Measurements from ENCODE around the gene UNC13A. TPM values are rescaled to one million over a fixed set of nuclear protein-coding genes. Genes with fewer than 3 reads are reported as not detected.

Gene UNC13A
- total and polyA plus RNA-seq, 2 donors (not counting 3 experiments of a cell fraction or from before 2014, with no cell fraction given) = 0.04 to 0.09 TPM

DNA sequence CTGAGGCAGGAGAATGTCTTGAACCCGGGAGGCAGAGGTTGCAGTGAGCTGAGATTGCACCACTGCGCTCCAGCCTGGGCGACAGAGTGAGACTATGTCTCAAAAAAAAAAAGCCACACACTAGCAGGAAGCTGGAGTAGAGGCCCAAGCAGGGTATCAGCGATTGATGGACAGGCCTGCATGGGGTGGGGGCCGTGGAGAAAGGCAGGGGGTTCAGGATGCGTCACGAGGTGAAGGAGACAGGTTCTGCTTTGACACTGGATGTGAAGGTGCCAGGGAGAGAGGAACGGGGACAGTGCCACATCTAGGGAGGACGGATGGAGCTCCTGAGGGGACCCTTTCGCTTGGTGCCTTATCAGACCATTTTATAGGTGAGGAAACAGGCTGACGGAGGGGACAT lies 125.6 kb downstream of the UNC13A start:
- DNase-seq (ENCODE audit: low read depth, low spot score) = no peak
- intact Hi-C loops (cut with micrococcal nuclease) (no loop called here), dilution Hi-C loops (cut with MboI; ENCODE audit: extremely low pct_ligation_motif_present, low sequenced_read_pairs) (no loop called here)
- Histone ChIP-seq H3K27ac (ENCODE audit: insufficient read depth, low read depth, low read length) (no peak overlapping the region), H3K9me3 (replicated peaks; ENCODE audit: control insufficient read depth, insufficient read depth, low read length) (no peaks in the 10 kb centered on the region), H3K79me2 (ENCODE audit: control insufficient read depth, insufficient read depth, low read length) (peaks cover 7% of the 10 kb centered on the region), H4K20me1 (replicated peaks; ENCODE audit: control insufficient read depth, extremely low read depth, insufficient read depth, low read length) (no peaks in the 10 kb centered on the region), H3K9ac (replicated peaks; ENCODE audit: extremely low read depth, insufficient read depth, low read length) (no peak overlapping the region), H3K4me2 (ENCODE audit: insufficient read depth, low read length) (no peak overlapping the region), H3K27me3 (ENCODE audit: control insufficient read depth in 2 of 2, insufficient read depth in 2 of 2, low read length in 2 of 2) (no peaks in the 10 kb centered on the region), H3K4me3 (replicated peaks in 1 of 3; ENCODE audit: insufficient read depth in 1 of 3, low read depth in 1 of 3, low read length in 3 of 3) (no peak overlapping the region), H3K9me1 (replicated peaks; ENCODE audit: control insufficient read depth, extremely low read depth, insufficient read depth, low read length) (no peaks in the 10 kb centered on the region), H2AFZ (ENCODE audit: low read depth, low read length) (no peak overlapping the region), H3K4me1 (ENCODE audit: control insufficient read depth, extremely low read depth, insufficient read depth, low read length) (peaks cover 17% of the 10 kb centered on the region), H3K36me3 (ENCODE audit: control insufficient read depth in 2 of 2, extremely low read depth in 1 of 2, insufficient read depth in 2 of 2, low read length in 2 of 2) (peaks cover 6 to 43% of the 10 kb centered on the region in 2 experiments)
- POLR2A ChIA-PET = interaction anchor here (0.5 to 0.7 kb wide), 2 partner anchors 9 to 22 kb away, joined by 3 to 5 read pairs; no protein-coding TSS in a partner anchor
- TF ChIP-seq JUN (IDR thresholded peaks at IDR 0.05; ENCODE audit: borderline replicate concordance, insufficient read depth, insufficient read length, low read depth) = no peak
- TF ChIP-seq POLR2AphosphoS5 (IDR thresholded peaks at IDR 0.05; ENCODE audit: insufficient read depth, low read depth, low read length) = no peak
- no peak for TF ChIP-seq POLR2A (IDR thresholded peaks at IDR 0.05; ENCODE audit: low read depth, low read length)
- no peak for TF ChIP-seq MYC (IDR thresholded peaks at IDR 0.05; ENCODE audit: low read depth, low read length)
- TF ChIP-seq, protein P1, sequence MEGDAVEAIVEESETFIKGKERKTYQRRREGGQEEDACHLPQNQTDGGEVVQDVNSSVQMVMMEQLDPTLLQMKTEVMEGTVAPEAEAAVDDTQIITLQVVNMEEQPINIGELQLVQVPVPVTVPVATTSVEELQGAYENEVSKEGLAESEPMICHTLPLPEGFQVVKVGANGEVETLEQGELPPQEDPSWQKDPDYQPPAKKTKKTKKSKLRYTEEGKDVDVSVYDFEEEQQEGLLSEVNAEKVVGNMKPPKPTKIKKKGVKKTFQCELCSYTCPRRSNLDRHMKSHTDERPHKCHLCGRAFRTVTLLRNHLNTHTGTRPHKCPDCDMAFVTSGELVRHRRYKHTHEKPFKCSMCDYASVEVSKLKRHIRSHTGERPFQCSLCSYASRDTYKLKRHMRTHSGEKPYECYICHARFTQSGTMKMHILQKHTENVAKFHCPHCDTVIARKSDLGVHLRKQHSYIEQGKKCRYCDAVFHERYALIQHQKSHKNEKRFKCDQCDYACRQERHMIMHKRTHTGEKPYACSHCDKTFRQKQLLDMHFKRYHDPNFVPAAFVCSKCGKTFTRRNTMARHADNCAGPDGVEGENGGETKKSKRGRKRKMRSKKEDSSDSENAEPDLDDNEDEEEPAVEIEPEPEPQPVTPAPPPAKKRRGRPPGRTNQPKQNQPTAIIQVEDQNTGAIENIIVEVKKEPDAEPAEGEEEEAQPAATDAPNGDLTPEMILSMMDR (IDR thresholded peaks at IDR 0.05; ENCODE audit: extremely low read depth in 1 of 2, insufficient read depth in 1 of 2, low read depth in 1 of 2, low read length in 2 of 2) = no peak
- TF ChIP-seq, protein P2, sequence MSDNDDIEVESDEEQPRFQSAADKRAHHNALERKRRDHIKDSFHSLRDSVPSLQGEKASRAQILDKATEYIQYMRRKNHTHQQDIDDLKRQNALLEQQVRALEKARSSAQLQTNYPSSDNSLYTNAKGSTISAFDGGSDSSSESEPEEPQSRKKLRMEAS (IDR thresholded peaks at IDR 0.05; ENCODE audit: insufficient read depth, insufficient read length) = no peak
- TF ChIP-seq EZH2 (IDR thresholded peaks at IDR 0.05; ENCODE audit: borderline replicate concordance, low read depth, low read length, severe bottlenecking) = no peak
- no peak for TF ChIP-seq FOS (IDR thresholded peaks at IDR 0.05; ENCODE audit: borderline replicate concordance, insufficient read depth, low read length)
- no peak for TF ChIP-seq GATA2 (IDR thresholded peaks at IDR 0.05; ENCODE audit: insufficient read depth, insufficient read length, low read depth, low read length)
- no TSS peak for BruUV-seq (replicated peaks)
- CTCF ChIA-PET = interaction anchor here (0.7 to 2.2 kb wide), 3 partner anchors 10 to 176 kb away, joined by 3 to 15 read pairs (median 4); no protein-coding TSS in a partner anchor
- no peak for FAIRE-seq

Data from endothelial cell of umbilical vein (primary cell).